ENCODE measurements around the gene TOR1A.

Gene TOR1A

GRCh38 chr9:129775448-129775798 is 48.5 kb downstream of the TOR1A start:
- no peak for DNase-seq (ENCODE audit: low read depth)
- TF ChIP-seq CTCF (conservative IDR thresholded peaks at IDR 0.05; ENCODE audit: low read depth, low read length) = no peak
- H3K4me3 ChIP-seq (ENCODE audit: low read length) = no peak overlapping the region

- H3K4me3 ChIP-seq (ENCODE audit: low read length) = no peak overlapping the region
- no peak for DNase-seq (ENCODE audit: low read depth)
- TF ChIP-seq CTCF (conservative IDR thresholded peaks at IDR 0.05; ENCODE audit: low read depth, low read length) = no peak
Measured at GRCh38 chr9:129774791-129775447, 49.0 kb downstream of the TOR1A start.

- TF ChIP-seq CTCF (conservative IDR thresholded peaks at IDR 0.05; ENCODE audit: low read depth, low read length) = no peak
- DNase-seq (ENCODE audit: low read depth) = no peak
Measured at GRCh38 chr9:129773262-129774048, 50.5 kb downstream of the TOR1A start.

GRCh38 chr9:129770741-129771140 is 53.2 kb downstream of the TOR1A start:
- H3K4me3 ChIP-seq (ENCODE audit: low read length) = no peak overlapping the region
- no peak for TF ChIP-seq CTCF (conservative IDR thresholded peaks at IDR 0.05; ENCODE audit: low read depth, low read length)
- no peak for DNase-seq (ENCODE audit: low read depth)

More at GRCh38 chr9:129773262-129774048, 50.5 kb downstream of the TOR1A start:
- H3K4me3 ChIP-seq (ENCODE audit: low read length) = no peak overlapping the region

- no peak for TF ChIP-seq CTCF (conservative IDR thresholded peaks at IDR 0.05; ENCODE audit: low read depth, low read length)
- no peak for DNase-seq (ENCODE audit: low read depth)
- no peak overlapping the region for H3K4me3 ChIP-seq (ENCODE audit: low read length)
Measured at GRCh38 chr9:129769669-129770068, 54.3 kb downstream of the TOR1A start.

- TF ChIP-seq CTCF (conservative IDR thresholded peaks at IDR 0.05; ENCODE audit: low read depth, low read length) = no peak
- no peak for DNase-seq (ENCODE audit: low read depth)
- H3K4me3 ChIP-seq (ENCODE audit: low read length) = no peak overlapping the region
Measured at GRCh38 chr9:129768486-129768885, 55.5 kb downstream of the TOR1A start.
